ENCODE results near the gene DOCK8. TPM values are rescaled to one million over a fixed set of nuclear protein-coding genes. Genes with fewer than 3 reads are reported as not detected.

Gene DOCK8
- total RNA-seq, 1 experiment from 2014 or later: 39.1 TPM

DNA sequence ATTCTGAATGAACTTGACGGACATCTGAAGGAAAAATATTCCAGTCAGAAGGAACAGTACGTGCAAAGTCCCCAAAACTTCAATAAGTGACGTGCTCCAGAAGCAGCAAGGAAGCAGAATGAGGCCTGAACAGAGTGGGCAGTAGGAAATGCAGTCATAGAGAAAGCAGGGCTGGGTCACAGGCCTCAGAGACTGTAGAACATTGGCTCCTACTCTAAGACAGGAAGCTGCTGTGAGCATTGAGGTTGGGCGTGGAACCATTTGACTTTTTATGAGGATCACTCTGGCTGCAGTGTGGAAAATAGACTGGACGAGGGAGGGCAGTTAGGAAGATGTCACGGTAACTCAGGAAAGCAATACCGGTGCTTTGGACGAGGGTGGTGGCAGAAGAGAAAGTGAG lies 64.0 kb downstream of the DOCK8 start:
- DNase-seq: no peak
- H3K4me2 ChIP-seq (ENCODE audit: low read depth, low read length, poor library complexity, severe bottlenecking): no peak overlapping the region
- H3K27me3 ChIP-seq (ENCODE audit: low read length): no peaks in the 10 kb centered on the region
- no peak overlapping the region for H3K27ac ChIP-seq (ENCODE audit: low read length)
- H3K4me1 ChIP-seq (ENCODE audit: low read length): peaks cover 27% of the 10 kb centered on the region
- no peak overlapping the region for H3K9ac ChIP-seq (ENCODE audit: low read length)
- peaks cover 7% of the 10 kb centered on the region; the same call in 1 of the 2 replicates for H3K36me3 ChIP-seq (ENCODE audit: insufficient read depth, low read length)
- H4K20me1 ChIP-seq (ENCODE audit: insufficient read depth, low read depth, low read length): no peaks in the 10 kb centered on the region
- H3K4me3 ChIP-seq (ENCODE audit: low read length): no peak overlapping the region
- peaks cover 69% of the 10 kb centered on the region for H3K79me2 ChIP-seq (ENCODE audit: low read length)
- no peak overlapping the region for H2AFZ ChIP-seq (ENCODE audit: low read length)
- no peaks in the 10 kb centered on the region for H3K9me3 ChIP-seq (ENCODE audit: low read length)
- no peaks in the 10 kb centered on the region for H3K9me2 ChIP-seq (replicated peaks; ENCODE audit: insufficient read depth, low read length)

DNA sequence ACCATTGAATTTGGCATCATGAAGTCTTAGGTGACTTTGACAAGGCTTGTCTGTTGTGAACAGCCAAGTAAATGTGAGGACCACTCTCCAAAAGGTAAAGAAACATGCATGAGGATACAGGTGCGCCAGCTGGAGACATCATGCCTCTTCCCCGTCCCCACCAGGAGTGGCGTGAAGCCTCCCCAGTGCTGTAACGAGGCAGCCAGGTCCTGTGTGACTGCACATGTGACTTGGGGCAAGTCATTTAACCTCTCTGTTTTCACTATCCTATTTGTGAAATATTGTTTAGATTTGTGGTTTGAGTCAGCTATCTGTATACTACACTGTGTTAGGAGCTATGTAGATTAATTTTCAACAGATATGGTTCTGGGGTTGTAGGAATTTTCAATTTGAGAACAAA lies 65.0 kb downstream of the DOCK8 start:
- Histone ChIP-seq H3K9me2 (replicated peaks; ENCODE audit: insufficient read depth, low read length) (no peaks in the 10 kb centered on the region), H2AFZ (ENCODE audit: low read length) (no peak overlapping the region), H3K4me2 (ENCODE audit: low read depth, low read length, poor library complexity, severe bottlenecking) (no peak overlapping the region), H3K79me2 (ENCODE audit: low read length) (peaks cover 76% of the 10 kb centered on the region), H3K4me3 (ENCODE audit: low read length) (no peak overlapping the region), H3K36me3 (ENCODE audit: insufficient read depth, low read length) (peaks cover 13% of the 10 kb centered on the region; the same call in 1 of the 2 replicates), H3K9ac (ENCODE audit: low read length) (no peak overlapping the region), H4K20me1 (ENCODE audit: insufficient read depth, low read depth, low read length) (no peaks in the 10 kb centered on the region), H3K27me3 (ENCODE audit: low read length) (no peaks in the 10 kb centered on the region), H3K27ac (ENCODE audit: low read length) (no peak overlapping the region), H3K4me1 (ENCODE audit: low read length) (peaks cover 16% of the 10 kb centered on the region), H3K9me3 (ENCODE audit: low read length) (no peaks in the 10 kb centered on the region)
- no peak for DNase-seq

DNA sequence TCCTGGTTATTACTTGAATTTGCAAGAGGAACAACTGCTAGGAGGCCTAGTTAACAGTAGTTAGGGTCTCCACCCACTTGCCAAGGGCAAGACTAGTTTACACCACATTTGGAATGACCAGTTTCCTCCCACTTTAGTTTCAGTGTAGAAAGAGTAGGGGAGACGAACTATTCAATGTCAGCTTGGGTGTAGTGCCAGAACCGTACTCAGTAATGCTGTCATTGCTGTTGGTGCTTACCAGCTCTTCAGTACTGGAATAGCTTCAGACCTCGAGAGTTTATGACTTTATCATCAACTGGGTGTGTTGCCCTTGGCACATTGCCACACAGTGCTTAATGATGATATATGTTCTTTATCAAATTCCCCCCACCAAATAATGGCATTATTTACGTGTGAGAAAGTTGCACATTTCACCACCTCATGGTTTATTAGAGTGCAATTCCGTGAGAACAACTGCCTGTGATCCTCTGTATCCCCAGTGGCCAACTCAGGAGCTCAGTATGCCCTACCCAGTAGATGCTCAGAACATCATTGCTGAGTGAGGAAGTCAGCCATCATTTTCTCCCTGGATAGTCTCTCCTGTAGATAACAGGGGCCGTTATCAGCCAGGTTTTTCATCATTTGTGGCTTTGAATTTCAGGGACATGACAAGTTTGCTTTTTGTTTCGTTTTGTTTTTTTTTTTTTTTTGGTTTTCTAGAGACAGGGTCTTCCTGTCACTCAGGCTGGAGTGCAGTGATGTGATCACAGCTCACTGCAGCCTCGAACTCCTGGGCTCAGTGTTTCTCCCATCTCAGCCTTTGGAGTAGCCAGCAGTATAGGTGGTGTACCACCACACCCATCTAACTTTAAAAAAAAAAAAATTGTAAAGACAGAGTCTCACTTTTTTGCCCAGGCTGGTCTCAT lies 67.3 kb downstream of the DOCK8 start:
- no peaks in the 10 kb centered on the region for H3K27me3 ChIP-seq (ENCODE audit: low read length)
- peaks cover 22% of the 10 kb centered on the region; the same call in 1 of the 2 replicates for H3K36me3 ChIP-seq (ENCODE audit: insufficient read depth, low read length)
- no peak overlapping the region for H3K9ac ChIP-seq (ENCODE audit: low read length)
- peaks cover 11% of the 10 kb centered on the region for H3K4me1 ChIP-seq (ENCODE audit: low read length)
- no peaks in the 10 kb centered on the region for H3K9me2 ChIP-seq (replicated peaks; ENCODE audit: insufficient read depth, low read length)
- no peak for DNase-seq
- H4K20me1 ChIP-seq (ENCODE audit: insufficient read depth, low read depth, low read length): no peaks in the 10 kb centered on the region
- H3K79me2 ChIP-seq (ENCODE audit: low read length): peaks cover 71% of the 10 kb centered on the region
- no peak overlapping the region for H3K27ac ChIP-seq (ENCODE audit: low read length)
- H3K4me2 ChIP-seq (ENCODE audit: low read depth, low read length, poor library complexity, severe bottlenecking): no peak overlapping the region
- H2AFZ ChIP-seq (ENCODE audit: low read length): no peak overlapping the region
- H3K9me3 ChIP-seq (ENCODE audit: low read length): no peaks in the 10 kb centered on the region
- no peak overlapping the region for H3K4me3 ChIP-seq (ENCODE audit: low read length)

DNA sequence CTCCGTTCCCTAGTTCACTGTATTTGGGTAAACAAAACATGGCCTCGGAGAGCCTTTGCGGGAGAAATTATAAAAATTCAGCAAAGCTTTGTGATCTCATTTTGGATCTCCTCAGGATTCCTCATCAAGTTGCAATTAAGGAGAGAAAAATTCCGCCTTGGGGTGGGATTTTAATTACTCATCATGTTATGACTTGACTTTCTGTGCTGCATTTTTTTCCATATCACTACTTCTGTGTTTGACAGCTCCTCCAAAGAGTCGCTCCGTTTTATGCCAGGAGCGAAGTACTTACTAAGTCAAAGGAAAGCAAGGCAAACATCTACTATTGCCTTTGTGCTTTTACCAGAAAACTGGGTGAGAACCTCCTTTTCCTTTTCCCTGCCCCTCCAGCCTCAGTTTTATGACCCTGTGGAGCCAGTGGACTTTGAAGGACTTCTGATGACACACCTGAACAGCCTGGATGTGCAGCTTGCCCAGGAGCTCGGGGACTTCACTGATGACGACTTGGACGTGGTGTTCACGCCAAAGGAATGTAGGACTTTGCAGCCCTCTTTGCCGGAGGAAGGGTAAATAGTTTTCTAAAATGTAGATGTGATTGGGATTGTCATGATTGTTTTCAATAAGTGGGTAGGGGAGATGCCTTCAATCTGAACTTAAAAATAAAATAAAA lies 71.5 kb downstream of the DOCK8 start:
- Histone ChIP-seq H3K9me3 (ENCODE audit: low read length) (no peaks in the 10 kb centered on the region), H3K27ac (ENCODE audit: low read length) (no peak overlapping the region), H4K20me1 (ENCODE audit: insufficient read depth, low read depth, low read length) (no peaks in the 10 kb centered on the region), H3K9ac (ENCODE audit: low read length) (no peak overlapping the region), H3K4me3 (ENCODE audit: low read length) (no peak overlapping the region), H2AFZ (ENCODE audit: low read length) (no peak overlapping the region), H3K4me2 (ENCODE audit: low read depth, low read length, poor library complexity, severe bottlenecking) (no peak overlapping the region), H3K27me3 (ENCODE audit: low read length) (no peaks in the 10 kb centered on the region), H3K36me3 (ENCODE audit: insufficient read depth, low read length) (peaks cover 34% of the 10 kb centered on the region; the same call in 1 of the 2 replicates), H3K4me1 (ENCODE audit: low read length) (peaks cover 10% of the 10 kb centered on the region), H3K79me2 (ENCODE audit: low read length) (peaks cover 49% of the 10 kb centered on the region), H3K9me2 (replicated peaks; ENCODE audit: insufficient read depth, low read length) (no peaks in the 10 kb centered on the region)
- DNase-seq: no peak

DNA sequence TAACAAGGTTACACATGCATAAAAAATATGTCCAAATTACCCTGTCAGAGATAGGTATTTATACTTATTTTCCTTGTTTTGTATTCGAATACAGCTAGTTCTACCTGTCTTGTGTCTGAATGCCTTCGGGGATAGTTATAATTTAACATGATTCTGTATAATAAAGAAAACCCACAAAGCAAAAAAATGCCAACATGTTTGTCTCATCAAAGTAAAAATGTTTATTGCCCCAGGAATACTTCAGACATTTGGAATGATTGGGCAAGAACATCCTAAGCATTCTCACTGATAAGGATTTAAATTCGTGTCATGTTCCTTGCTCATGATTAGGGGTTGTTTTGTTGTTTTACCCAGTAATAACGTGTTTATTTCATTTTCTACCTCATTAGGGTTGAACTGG lies 74.5 kb downstream of the DOCK8 start:
- Histone ChIP-seq H3K9ac (ENCODE audit: low read length) (no peak overlapping the region), H3K27me3 (ENCODE audit: low read length) (no peaks in the 10 kb centered on the region), H3K36me3 (ENCODE audit: insufficient read depth, low read length) (peaks cover 40% of the 10 kb centered on the region), H2AFZ (ENCODE audit: low read length) (no peak overlapping the region), H3K79me2 (ENCODE audit: low read length) (peaks cover 20% of the 10 kb centered on the region), H3K4me1 (ENCODE audit: low read length) (no peaks in the 10 kb centered on the region), H3K4me3 (ENCODE audit: low read length) (no peak overlapping the region), H3K9me3 (ENCODE audit: low read length) (no peaks in the 10 kb centered on the region), H3K4me2 (ENCODE audit: low read depth, low read length, poor library complexity, severe bottlenecking) (no peak overlapping the region), H4K20me1 (ENCODE audit: insufficient read depth, low read depth, low read length) (no peaks in the 10 kb centered on the region), H3K9me2 (replicated peaks; ENCODE audit: insufficient read depth, low read length) (no peaks in the 10 kb centered on the region), H3K27ac (ENCODE audit: low read length) (no peak overlapping the region)
- DNase-seq: no peak

DNA sequence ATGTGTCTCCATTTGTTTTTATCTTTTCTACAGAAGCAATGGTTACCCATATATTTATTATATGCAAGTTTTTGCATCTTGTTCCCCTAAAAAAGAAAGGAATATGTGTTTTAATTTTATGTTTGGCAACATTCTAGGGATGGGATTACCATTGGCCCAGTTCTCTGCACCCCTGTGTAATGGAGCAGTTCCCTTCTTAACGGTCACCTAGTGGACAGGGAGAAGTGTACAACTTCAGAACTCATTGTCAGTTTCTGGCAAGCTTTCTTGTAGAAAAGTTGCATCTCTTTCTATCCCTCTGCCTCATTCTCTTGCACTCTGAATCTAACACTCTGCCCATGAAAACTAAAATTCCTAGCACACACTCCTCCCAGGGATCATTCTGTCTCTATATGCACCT lies 78.2 kb downstream of the DOCK8 start:
- Histone ChIP-seq H3K27ac (ENCODE audit: low read length) (no peak overlapping the region), H3K4me3 (ENCODE audit: low read length) (no peak overlapping the region), H3K36me3 (ENCODE audit: insufficient read depth, low read length) (peaks cover 30% of the 10 kb centered on the region), H3K4me2 (ENCODE audit: low read depth, low read length, poor library complexity, severe bottlenecking) (no peak overlapping the region), H3K9me2 (replicated peaks; ENCODE audit: insufficient read depth, low read length) (no peaks in the 10 kb centered on the region), H3K9me3 (ENCODE audit: low read length) (no peaks in the 10 kb centered on the region), H3K4me1 (ENCODE audit: low read length) (peaks cover 14% of the 10 kb centered on the region), H2AFZ (ENCODE audit: low read length) (no peak overlapping the region), H3K27me3 (ENCODE audit: low read length) (no peaks in the 10 kb centered on the region), H3K9ac (ENCODE audit: low read length) (no peak overlapping the region), H3K79me2 (ENCODE audit: low read length) (peaks cover 6% of the 10 kb centered on the region), H4K20me1 (ENCODE audit: insufficient read depth, low read depth, low read length) (no peaks in the 10 kb centered on the region)
- DNase-seq: no peak

DNA sequence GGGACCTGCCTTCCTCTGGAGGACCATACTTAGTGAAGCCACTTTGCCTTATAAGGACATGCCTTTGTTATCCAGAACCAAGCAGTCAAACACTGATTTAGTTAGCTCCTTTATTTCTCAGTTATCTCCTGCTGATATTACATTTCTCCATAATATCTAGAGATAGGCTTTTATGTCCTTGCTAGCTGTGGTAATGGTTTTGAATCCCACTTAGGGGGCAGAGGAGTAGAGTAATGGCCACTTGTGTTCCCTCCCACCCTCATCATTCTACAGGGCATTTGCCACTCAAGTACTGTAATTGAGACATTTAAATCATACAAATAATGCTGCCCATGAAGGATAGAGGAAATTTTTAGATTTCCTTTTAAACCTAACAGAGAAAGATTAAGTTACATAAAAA lies 80.9 kb downstream of the DOCK8 start:
- H3K4me2 ChIP-seq (ENCODE audit: low read depth, low read length, poor library complexity, severe bottlenecking): no peak overlapping the region

DNA sequence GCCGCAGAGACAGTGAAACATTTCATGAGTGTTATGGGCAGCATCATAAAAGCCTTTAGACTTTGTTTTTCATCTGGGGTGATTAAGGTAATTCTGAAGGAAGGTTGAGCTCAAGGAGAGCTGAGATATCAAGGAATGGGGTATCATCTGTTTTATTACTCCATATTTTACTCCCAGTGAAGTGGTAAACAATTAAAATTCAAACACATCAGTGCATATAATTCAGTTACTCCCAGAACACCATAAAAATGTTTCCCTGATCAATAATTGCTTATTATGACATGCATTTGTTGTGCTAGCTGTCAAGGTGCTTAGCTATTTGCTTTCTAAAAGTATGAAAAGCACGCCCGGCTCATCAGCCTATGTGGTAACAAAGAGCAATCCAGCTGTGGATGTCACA lies 81.7 kb downstream of the DOCK8 start:
- Histone ChIP-seq H3K9me2 (replicated peaks; ENCODE audit: insufficient read depth, low read length) (no peaks in the 10 kb centered on the region), H3K27me3 (ENCODE audit: low read length) (no peaks in the 10 kb centered on the region), H3K9ac (ENCODE audit: low read length) (no peak overlapping the region), H3K36me3 (ENCODE audit: insufficient read depth, low read length) (peaks cover 20% of the 10 kb centered on the region), H3K9me3 (ENCODE audit: low read length) (no peaks in the 10 kb centered on the region), H3K4me1 (ENCODE audit: low read length) (peaks cover 14% of the 10 kb centered on the region), H4K20me1 (ENCODE audit: insufficient read depth, low read depth, low read length) (no peaks in the 10 kb centered on the region), H3K79me2 (ENCODE audit: low read length) (peaks cover 10% of the 10 kb centered on the region; the same call in 1 of the 2 replicates), H3K4me3 (ENCODE audit: low read length) (no peak overlapping the region), H3K4me2 (ENCODE audit: low read depth, low read length, poor library complexity, severe bottlenecking) (no peak overlapping the region), H2AFZ (ENCODE audit: low read length) (no peak overlapping the region), H3K27ac (ENCODE audit: low read length) (no peak overlapping the region)
- no peak for DNase-seq

More for the DNA sequence above, 80.9 kb downstream of the DOCK8 start:
- Histone ChIP-seq H3K4me1 (ENCODE audit: low read length) (peaks cover 14% of the 10 kb centered on the region), H3K9ac (ENCODE audit: low read length) (no peak overlapping the region), H3K27me3 (ENCODE audit: low read length) (no peaks in the 10 kb centered on the region), H3K79me2 (ENCODE audit: low read length) (peaks cover 11% of the 10 kb centered on the region), H3K9me3 (ENCODE audit: low read length) (no peaks in the 10 kb centered on the region), H2AFZ (ENCODE audit: low read length) (no peak overlapping the region), H3K36me3 (ENCODE audit: insufficient read depth, low read length) (peaks cover 21% of the 10 kb centered on the region), H3K9me2 (replicated peaks; ENCODE audit: insufficient read depth, low read length) (no peaks in the 10 kb centered on the region), H3K4me3 (ENCODE audit: low read length) (no peak overlapping the region), H4K20me1 (ENCODE audit: insufficient read depth, low read depth, low read length) (no peaks in the 10 kb centered on the region), H3K27ac (ENCODE audit: low read length) (no peak overlapping the region)
- DNase-seq: no peak

All from Karpas-422 (cell line).